ENCODE results near the gene ZNF280A. TPM values are rescaled to one million over a fixed set of nuclear protein-coding genes. Genes with fewer than 3 reads are reported as not detected.
A peak's percentile ranks its signal among the peaks of the same experiment; 100 is the strongest.
"Not testable (repeated sequence)": the region's sequence is repeated elsewhere in the genome, so short reads cannot be mapped to it uniquely, and the experiment has no call there.

The ZNF280A gene
- total and polyA plus RNA-seq, 8 donors = not detected

- peaks cover 0 to 49% of the 10 kb centered on the region in 2 donors for H3K27me3 ChIP-seq
- peaks cover 0 to 12% of the 10 kb centered on the region in 2 donors for H3K9me3 ChIP-seq
- no peaks in the 10 kb centered on the region for H3K36me3 ChIP-seq
- no peak overlapping the region for H3K4me3 ChIP-seq
- no peak overlapping the region for H3K27ac ChIP-seq
- intact Hi-C loops (cut with DNase I) = no loop called here
- peaks cover 0 to 2% of the 10 kb centered on the region in 2 donors for H3K4me1 ChIP-seq
- DNase-seq (no peak), ATAC-seq (no peak)
- no peak for TF ChIP-seq CTCF (IDR thresholded peaks at IDR 0.05)
Measured at GRCh38 chr22:22513619-22514018, 6.5 kb downstream of the ZNF280A start.

GRCh38 chr22:22512951-22513350, 7.1 kb downstream of the ZNF280A start:
- H3K9me3 ChIP-seq = peaks cover 0 to 12% of the 10 kb centered on the region in 2 donors
- no peak for DNase-seq
- ATAC-seq = no peak
- intact Hi-C loops (cut with DNase I) = no loop called here
- H3K27me3 ChIP-seq = peaks cover 0 to 55% of the 10 kb centered on the region in 2 donors
- peaks cover 3 to 9% of the 10 kb centered on the region in 2 donors for H3K4me1 ChIP-seq
- H3K4me3 ChIP-seq = no peak overlapping the region
- TF ChIP-seq CTCF (IDR thresholded peaks at IDR 0.05) = no peak
- H3K27ac ChIP-seq = no peak overlapping the region
- H3K36me3 ChIP-seq = no peaks in the 10 kb centered on the region

GRCh38 chr22:22510833-22511232, 9.2 kb downstream of the ZNF280A start:
- Histone ChIP-seq H3K9me3 (peaks cover 0 to 12% of the 10 kb centered on the region in 2 donors), H3K27me3 (peaks cover 0 to 59% of the 10 kb centered on the region in 2 donors), H3K4me1 (peaks cover 3 to 11% of the 10 kb centered on the region in 2 donors)
- H3K36me3 ChIP-seq; H3K27ac ChIP-seq; intact Hi-C loops (cut with DNase I); DNase-seq; ATAC-seq; H3K4me3 ChIP-seq: not testable (repeated sequence)

- H3K27ac ChIP-seq; intact Hi-C loops (cut with DNase I); H3K4me3 ChIP-seq; ATAC-seq; DNase-seq; H3K36me3 ChIP-seq: not testable (repeated sequence)
- H3K4me1 ChIP-seq = peaks cover 3 to 11% of the 10 kb centered on the region in 2 donors
- H3K27me3 ChIP-seq = peaks cover 0 to 54% of the 10 kb centered on the region in 2 donors
- H3K9me3 ChIP-seq = peaks cover 0 to 12% of the 10 kb centered on the region in 2 donors
Measured at GRCh38 chr22:22509912-22510311, 10.2 kb downstream of the ZNF280A start.

GRCh38 chr22:22508274-22509176, 11.5 kb downstream of the ZNF280A start, which contains the start of gene ZNF280B:
TSS of gene ZNF280B (minus strand) at chr22:22508742. CDS start at chr22:22489398, 19,344 bp downstream.
- no peak within 1 kb of the TSS for H3K27ac ChIP-seq
- peak within 1 kb of the TSS; percentile 44 to 46 for H3K4me3 ChIP-seq
- DNase-seq = peak; percentile 55 to 87 (median 72)
- H3K4me1 ChIP-seq = peaks cover 3 to 11% of the 10 kb centered on the region in 2 donors
- peaks cover 0 to 12% of the 10 kb centered on the region in 2 donors for H3K9me3 ChIP-seq
- TF ChIP-seq CTCF (IDR thresholded peaks at IDR 0.05) = peak; percentile 24 to 25
- intact Hi-C loops (cut with DNase I) = no loop called here
- peaks cover 0 to 42% of the 10 kb centered on the region in 2 donors for H3K27me3 ChIP-seq
- peak; percentile 99 for ATAC-seq
- no peaks in the 10 kb centered on the region for H3K36me3 ChIP-seq

GRCh38 chr22:22507743-22508273, 12.3 kb downstream of the ZNF280A start:
- no peak for TF ChIP-seq CTCF (IDR thresholded peaks at IDR 0.05)
- Histone ChIP-seq H3K4me1 (peaks cover 3 to 11% of the 10 kb centered on the region in 2 donors), H3K9me3 (peaks cover 0 to 12% of the 10 kb centered on the region in 2 donors), H3K27me3 (peaks cover 0 to 34% of the 10 kb centered on the region in 2 donors), H3K27ac (no peak overlapping the region), H3K36me3 (no peaks in the 10 kb centered on the region), H3K4me3 (peak overlapping the region; percentile 44 to 46)
- intact Hi-C loops (cut with DNase I) = no loop called here
- ATAC-seq (peak; percentile 10), DNase-seq (no peak)

All from left lung (tissue), 10 donors.